Measurements from ENCODE around the gene ZNF445. TPM values are rescaled to one million over a fixed set of nuclear protein-coding genes. Genes with fewer than 3 reads are reported as not detected.

The ZNF445 gene
- total RNA-seq, 1 donor from 2014 or later = 28.3 TPM

GRCh38 chr3:44444437-44444836, 33.0 kb downstream of the ZNF445 start:
- Mint-ChIP-seq H3K36me3 (peaks cover 65% of the 10 kb centered on the region), H3K4me3 (no peak overlapping the region), H3K27me3 (ENCODE audit: insufficient read depth, low read depth) (peaks cover 12% of the 10 kb centered on the region), H3K4me1 (no peaks in the 10 kb centered on the region), H3K27ac (no peak overlapping the region), H3K9me3 (peaks cover 9% of the 10 kb centered on the region)
- H3K4me3 ChIP-seq = no peak overlapping the region
- H3K9me3 ChIP-seq (ENCODE audit: low read depth) = no peaks in the 10 kb centered on the region
- no peak overlapping the region for H2AFZ ChIP-seq (replicated peaks)
- no peaks in the 10 kb centered on the region for H3K4me1 ChIP-seq
- no peak overlapping the region for H3K27ac ChIP-seq
- H3F3A ChIP-seq (ENCODE audit: low read depth) = no peaks in the 10 kb centered on the region
- peaks cover 16% of the 10 kb centered on the region for H3K36me3 ChIP-seq
- DNase-seq (ENCODE audit: low spot score) = no peak
- H4K20me1 ChIP-seq (ENCODE audit: low read depth) = no peaks in the 10 kb centered on the region
- no peak for TF ChIP-seq EZH2 (IDR thresholded peaks at IDR 0.05)
- TF ChIP-seq CTCF (IDR thresholded peaks at IDR 0.05) = no peak
- no peak for TF ChIP-seq EZH2phosphoT487 (IDR thresholded peaks at IDR 0.05)
- H3K9ac ChIP-seq = no peak overlapping the region
- H3K4me2 ChIP-seq = no peak overlapping the region
- H3K27me3 ChIP-seq = no peaks in the 10 kb centered on the region
- H3K79me2 ChIP-seq (ENCODE audit: low read depth) = no peaks in the 10 kb centered on the region

- H3K79me2 ChIP-seq (ENCODE audit: low read depth) = no peaks in the 10 kb centered on the region
- no peak overlapping the region for H3K27ac Mint-ChIP-seq
- no peak overlapping the region for H3K4me3 ChIP-seq
- H3K9me3 Mint-ChIP-seq = peaks cover 3% of the 10 kb centered on the region
- H3F3A ChIP-seq (ENCODE audit: low read depth) = no peaks in the 10 kb centered on the region
- no peak for DNase-seq (ENCODE audit: low spot score)
- no peaks in the 10 kb centered on the region for H3K27me3 ChIP-seq
- peaks cover 6% of the 10 kb centered on the region for H3K36me3 ChIP-seq
- H3K4me3 Mint-ChIP-seq = no peak overlapping the region
- no peaks in the 10 kb centered on the region for H4K20me1 ChIP-seq (ENCODE audit: low read depth)
- H2AFZ ChIP-seq (replicated peaks) = no peak overlapping the region
- no peak overlapping the region for H3K4me2 ChIP-seq
- H3K27ac ChIP-seq = no peak overlapping the region
- peaks cover 12% of the 10 kb centered on the region for H3K27me3 Mint-ChIP-seq (ENCODE audit: insufficient read depth, low read depth)
- no peak for TF ChIP-seq CTCF (IDR thresholded peaks at IDR 0.05)
- TF ChIP-seq EZH2 (IDR thresholded peaks at IDR 0.05) = no peak
- TF ChIP-seq EZH2phosphoT487 (IDR thresholded peaks at IDR 0.05) = no peak
- no peaks in the 10 kb centered on the region for H3K4me1 ChIP-seq
- no peak overlapping the region for H3K9ac ChIP-seq
- peaks cover 52% of the 10 kb centered on the region for H3K36me3 Mint-ChIP-seq
- no peaks in the 10 kb centered on the region for H3K4me1 Mint-ChIP-seq
- H3K9me3 ChIP-seq (ENCODE audit: low read depth) = no peaks in the 10 kb centered on the region
These were observed 34.7 kb downstream of the ZNF445 start for GRCh38 chr3:44442596-44443309.

- H3K9me3 ChIP-seq (ENCODE audit: low read depth) = no peaks in the 10 kb centered on the region
- no peak overlapping the region for H2AFZ ChIP-seq (replicated peaks)
- no peaks in the 10 kb centered on the region for H3K4me1 ChIP-seq
- Mint-ChIP-seq H3K4me3 (no peak overlapping the region), H3K27me3 (ENCODE audit: insufficient read depth, low read depth) (peaks cover 3% of the 10 kb centered on the region), H3K36me3 (peaks cover 38% of the 10 kb centered on the region), H3K4me1 (no peaks in the 10 kb centered on the region), H3K27ac (no peak overlapping the region), H3K9me3 (no peaks in the 10 kb centered on the region)
- no peak for DNase-seq (ENCODE audit: low spot score)
- H3K9ac ChIP-seq = no peak overlapping the region
- H4K20me1 ChIP-seq (ENCODE audit: low read depth) = no peaks in the 10 kb centered on the region
- H3K27ac ChIP-seq = no peak overlapping the region
- H3K79me2 ChIP-seq (ENCODE audit: low read depth) = no peaks in the 10 kb centered on the region
- H3K4me2 ChIP-seq = no peak overlapping the region
- H3K4me3 ChIP-seq = no peak overlapping the region
- H3K27me3 ChIP-seq = no peaks in the 10 kb centered on the region
- no peaks in the 10 kb centered on the region for H3F3A ChIP-seq (ENCODE audit: low read depth)
- no peaks in the 10 kb centered on the region for H3K36me3 ChIP-seq
- no peak for TF ChIP-seq CTCF (IDR thresholded peaks at IDR 0.05)
- TF ChIP-seq EZH2 (IDR thresholded peaks at IDR 0.05) = no peak
- TF ChIP-seq EZH2phosphoT487 (IDR thresholded peaks at IDR 0.05) = no peak
These were observed 37.8 kb downstream of the ZNF445 start for GRCh38 chr3:44439499-44440295.

Data from neural progenitor cell (in vitro differentiated cells).